HCEC 1CT (cell line): ENCODE results near the gene CAPZB.

ENCODE experiments used
- DNase-seq: peaks from one replicate; pipeline ENCODE4 v3.0.0-alpha.2; 2017

The CAPZB gene

GRCh38 chr1:19447550-19447949, 37.8 kb downstream of the CAPZB start:
- no peak for DNase-seq

DNA sequence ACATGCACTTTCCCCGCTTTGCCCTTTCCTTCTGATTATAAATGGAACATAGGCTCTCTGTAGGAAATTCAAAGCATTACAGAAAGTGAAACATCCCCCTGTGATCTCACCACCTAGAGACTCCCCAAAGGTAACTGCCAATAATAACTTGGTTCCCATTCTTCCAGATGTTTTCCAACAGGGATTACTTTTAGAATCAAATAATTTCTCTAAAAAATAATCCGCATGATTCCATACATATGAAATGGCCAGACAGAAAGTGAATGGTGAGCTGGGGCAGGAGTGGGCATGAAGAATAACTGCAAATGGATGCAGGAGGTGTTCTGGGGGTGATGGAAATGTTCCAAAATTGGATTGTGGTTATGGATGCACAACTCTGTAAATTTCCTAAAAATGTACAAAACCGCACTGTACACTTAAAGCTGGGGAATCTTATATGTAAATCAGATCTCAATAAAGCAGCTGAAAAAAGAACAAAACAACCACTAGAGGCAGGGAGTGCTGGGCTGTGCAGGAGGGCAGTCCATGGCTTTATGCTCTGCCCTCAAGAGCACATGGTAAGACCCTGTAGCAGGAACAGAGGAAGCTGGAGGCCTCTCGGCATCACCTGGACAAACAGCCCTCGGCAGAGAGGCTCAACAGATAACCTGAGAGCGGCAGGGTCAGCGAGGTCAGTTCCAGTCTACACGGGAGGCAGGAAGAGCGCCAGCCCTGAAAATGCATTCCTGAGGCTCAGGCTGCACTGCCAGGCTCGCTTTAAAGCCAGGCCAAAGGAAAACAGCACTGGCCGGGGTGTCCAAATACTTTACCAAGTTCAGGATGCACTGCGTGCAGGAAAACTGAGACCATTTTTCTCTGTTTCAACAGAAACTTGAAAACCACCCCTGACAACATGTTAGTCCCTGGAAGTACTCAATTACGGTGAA, 39.7 kb downstream of the CAPZB start:
- peak; percentile 70 for DNase-seq

DNA sequence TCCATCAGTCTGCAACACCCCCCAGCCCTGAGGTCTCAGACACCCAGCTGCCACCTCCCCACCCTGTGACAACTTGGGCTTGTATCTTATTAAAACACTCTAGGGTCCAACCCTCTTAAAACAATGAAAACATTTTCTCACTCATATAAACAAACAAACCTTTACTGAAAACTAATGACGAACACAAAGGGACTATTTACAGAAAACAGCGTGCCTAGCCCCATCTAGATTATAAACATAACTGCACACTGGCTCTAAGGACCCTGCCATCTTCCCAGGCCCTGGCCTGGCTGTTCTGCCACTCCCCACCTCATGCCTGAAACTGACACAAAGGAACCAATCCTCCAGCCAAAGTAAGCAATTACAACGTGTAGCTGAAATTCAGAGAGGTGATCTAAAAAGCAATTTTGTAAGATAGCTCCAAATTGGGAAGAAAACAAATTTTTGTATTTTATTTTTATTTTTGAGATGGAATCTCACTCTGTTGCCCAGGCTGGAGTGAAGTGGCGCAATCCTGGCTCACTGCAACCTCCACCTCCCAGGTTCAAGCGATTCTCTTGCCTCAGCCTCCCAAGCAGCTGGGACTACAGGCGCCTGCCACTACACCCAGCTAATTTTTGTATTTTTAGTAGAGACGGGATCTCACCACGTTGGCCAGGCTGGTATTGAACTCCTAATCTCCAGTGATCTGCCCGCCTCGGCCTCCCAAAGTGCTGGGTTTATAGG, 40.9 kb downstream of the CAPZB start:
- DNase-seq, result no peak

- no peak for DNase-seq
Observed at GRCh38 chr1:19443326-19443725, 42.0 kb downstream of the CAPZB start.

DNA sequence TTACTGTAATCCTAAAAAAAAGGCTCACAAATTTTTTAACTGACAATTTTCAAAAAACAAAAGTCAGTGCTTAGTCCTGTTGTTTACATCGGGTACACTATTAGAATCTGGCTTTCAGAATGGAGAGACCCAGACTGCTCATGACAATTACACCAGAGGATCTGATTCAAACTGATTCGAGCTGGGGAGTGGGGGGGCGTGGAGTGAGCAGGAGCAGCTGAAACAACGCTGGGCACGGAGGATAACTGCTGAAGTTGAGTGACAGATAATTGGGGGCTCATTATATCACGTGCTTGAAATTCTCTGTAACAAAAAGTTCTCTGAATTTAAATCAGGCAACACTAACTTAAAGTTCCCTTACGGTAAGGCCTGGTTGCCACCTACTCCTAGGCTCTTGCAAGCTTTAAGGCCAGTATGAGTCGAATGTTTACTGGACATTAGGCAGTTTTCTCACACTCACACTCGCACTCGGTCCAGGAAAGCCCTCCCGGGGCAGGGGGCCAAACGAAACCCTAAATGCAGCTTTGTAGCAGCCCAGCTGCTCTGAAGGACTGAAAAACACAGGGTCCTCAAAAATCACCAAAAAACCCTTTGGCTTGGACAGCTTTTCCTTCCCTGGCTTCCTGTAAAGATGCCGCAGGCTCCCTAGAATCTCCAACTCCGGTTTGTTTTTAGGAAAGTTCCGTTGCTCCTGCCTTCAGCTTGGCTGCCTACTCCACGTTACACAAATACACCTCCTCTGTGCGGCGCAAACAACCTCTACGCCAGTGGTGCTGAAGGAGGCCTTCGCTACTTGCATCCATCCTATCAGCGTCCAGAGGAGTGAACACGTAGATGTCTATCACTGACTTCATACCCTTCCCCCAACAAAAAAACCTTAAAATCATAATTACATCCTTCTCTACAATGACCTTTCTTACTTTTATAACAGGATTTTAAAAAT, 42.9 kb downstream of the CAPZB start:
- no peak for DNase-seq

DNA sequence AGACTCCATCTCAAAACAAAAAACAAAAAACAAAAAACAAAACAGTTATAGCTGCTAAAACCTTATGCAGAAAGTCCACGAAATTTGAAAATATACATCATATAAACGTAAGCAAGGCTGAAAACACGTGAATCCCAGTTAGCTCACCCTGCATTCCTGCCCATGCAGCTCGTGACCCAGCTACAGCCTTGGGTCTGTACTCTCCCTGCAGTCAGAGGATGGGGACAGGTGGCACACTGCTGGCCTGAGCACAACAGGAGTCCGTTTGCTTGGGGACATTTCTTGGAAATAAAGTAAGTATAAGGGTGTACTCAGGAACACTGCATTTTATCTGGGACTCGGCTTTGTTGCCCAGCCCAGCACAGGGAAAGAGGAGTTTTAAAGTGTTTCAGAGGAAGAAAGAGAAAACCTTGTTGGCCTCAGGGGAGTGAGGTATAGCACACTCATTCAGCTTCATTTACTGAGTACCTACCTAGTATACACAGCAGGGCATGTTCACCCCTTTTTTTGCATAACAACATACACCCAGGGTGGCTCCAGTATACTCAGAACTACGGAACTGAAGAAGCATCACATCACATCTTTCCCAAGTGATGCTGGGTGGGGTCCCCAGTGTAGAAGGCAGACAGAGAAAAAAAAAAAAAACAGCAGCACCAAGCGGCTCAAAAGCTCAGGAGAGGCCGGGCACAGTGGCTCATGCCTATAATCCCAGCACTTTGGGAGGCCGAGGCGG, 44.1 kb downstream of the CAPZB start:
- DNase-seq, result no peak

DNA sequence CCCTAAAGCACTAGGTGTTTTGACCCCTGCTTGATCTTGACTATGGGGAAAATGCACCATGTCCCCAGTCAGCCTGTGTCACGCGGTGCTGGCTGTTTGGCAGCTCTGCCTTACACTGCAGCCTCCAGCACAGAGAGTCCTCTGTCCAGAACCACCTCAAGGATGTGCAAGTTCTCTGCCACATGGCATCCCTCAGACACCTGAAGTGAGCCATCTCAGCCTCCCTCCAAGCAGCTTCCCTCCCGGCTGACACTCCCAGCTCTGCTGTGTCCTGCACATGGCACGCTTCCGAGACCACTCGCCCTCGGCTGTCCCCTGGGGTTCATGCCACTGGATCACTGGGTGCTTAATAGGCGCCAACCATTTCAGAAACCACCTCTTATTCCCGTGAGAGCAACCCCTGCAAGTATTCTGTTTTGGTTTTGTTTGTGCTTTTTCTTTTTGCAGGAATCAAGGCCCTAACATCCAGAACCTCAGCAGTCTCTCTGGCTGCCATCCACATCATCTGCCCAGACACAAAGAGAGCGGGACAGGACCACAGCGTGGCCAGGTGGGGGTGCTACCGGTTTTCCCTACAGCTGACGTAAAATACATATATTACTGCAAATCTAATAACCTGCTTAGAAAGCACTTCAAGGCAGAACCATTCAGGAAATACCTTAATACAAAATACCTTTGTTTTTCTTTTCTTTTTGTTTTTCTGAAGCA, 45.7 kb downstream of the CAPZB start:
- DNase-seq, result no peak

GRCh38 chr1:19438516-19439195, 46.7 kb downstream of the CAPZB start:
- DNase-seq, result no peak

- DNase-seq, result no peak
Observed at GRCh38 chr1:19437891-19438294, 47.4 kb downstream of the CAPZB start.

GRCh38 chr1:19436716-19437476, 48.4 kb downstream of the CAPZB start:
- DNase-seq, result no peak

DNA sequence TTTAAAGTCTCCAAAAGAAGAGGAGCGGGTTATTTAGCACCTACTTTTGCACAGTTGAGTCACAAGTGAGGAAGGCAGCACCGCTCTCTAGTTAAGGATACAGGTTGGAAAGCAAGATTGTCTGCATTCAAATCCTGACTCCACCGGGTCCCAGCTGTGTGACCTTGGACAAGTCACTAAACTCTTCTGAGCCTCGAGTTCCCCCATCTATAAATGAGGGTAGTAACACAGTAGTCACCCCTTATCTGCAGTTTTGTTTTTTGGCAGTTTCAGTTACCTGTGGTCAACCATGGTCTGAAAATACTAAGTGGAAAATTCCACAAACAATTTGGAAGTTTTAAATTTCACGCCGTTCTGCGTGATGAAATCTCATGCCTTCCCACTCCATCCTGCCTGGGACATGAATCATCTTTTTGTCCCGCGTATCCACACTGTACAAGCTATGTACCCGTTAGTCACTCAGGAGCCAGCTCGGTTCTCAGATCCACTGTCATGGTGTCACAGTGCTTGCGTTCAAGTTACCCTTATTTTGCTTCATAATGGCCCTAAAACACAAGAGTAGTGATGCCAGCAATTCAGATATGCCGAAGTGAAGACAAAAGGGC, 49.4 kb downstream of the CAPZB start:
- DNase-seq, result peak; percentile 74

- peak; percentile 49 for DNase-seq
Observed at GRCh38 chr1:19435181-19435580, 50.2 kb downstream of the CAPZB start.

DNA sequence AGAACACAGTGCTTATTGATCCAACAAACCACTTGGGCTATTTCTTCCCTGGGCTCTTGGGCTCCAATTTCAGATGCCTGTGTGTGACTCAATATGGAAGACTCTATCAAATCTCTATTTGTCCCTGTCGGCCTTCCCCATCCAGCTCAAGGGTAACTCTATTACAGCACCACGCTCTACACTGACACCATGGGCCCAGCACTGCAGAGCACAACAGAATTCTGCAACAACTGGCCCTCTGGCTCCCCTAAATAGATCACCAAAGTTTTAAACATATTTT, 51.7 kb downstream of the CAPZB start:
- peak; percentile 69 for DNase-seq

GRCh38 chr1:19432943-19433718, 52.2 kb downstream of the CAPZB start:
- peak; percentile 71 for DNase-seq

DNA sequence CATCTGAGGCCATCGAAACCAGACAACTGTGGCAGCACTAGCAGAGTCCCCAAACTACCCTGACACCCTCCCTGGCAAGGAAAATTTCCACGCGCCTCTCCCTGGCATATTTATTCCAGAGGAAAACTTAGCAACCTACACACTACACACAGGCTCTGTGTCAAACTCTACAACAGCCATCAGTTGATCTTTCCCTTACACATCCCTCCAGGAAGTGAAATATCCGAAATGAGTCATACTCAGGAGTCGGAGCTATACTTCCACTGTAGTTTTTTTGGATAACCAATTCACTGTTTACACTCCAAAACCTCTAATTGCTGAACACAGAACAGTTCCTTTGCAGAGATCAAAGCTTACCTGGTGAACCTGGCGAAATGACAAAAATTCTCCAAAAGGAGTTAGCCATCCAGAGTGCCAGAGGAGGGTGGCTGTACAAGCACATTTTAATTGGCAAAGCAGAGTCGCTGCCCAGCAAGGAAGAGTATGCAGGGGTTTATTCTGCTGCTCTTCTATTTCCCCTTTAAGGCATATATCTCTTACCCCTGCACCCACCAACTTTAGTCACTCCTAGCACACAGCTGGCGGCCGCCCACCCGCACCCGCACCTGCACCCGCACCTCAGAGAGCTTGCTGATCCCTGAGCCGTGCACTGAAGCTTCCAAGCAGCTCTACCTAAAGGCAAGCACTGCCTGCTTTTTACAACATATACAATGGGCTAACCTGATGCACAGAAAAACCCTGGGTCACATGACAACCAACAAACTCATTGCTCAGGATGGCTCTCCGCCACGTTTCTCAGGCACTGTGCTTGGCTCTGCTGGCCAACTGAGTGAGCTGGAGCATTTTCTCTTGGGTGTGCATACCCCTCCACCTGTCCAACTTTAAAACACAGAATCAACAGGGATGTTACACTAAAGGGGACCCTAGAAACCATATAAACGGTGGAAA, 54.9 kb downstream of the CAPZB start:
- peak; percentile 76 for DNase-seq

- DNase-seq, result no peak
Observed at GRCh38 chr1:19429611-19430010, 55.7 kb downstream of the CAPZB start.

- DNase-seq, result peak; percentile 29
Observed at GRCh38 chr1:19427087-19427781, 58.1 kb downstream of the CAPZB start.
